H9 (cell line): ENCODE results near the gene DZANK1. TPM values are rescaled to one million over a fixed set of nuclear protein-coding genes. Genes with fewer than 3 reads are reported as not detected.

ENCODE experiments used
- DNase-seq: peaks from one replicate; pipeline ENCODE4 v3.0.0-alpha.2; 2017
- H2AFZ ChIP-seq: one replicate; pipeline ENCODE4 v1.6.1; 2013; ENCODE audit warnings: mild to moderate bottlenecking, low read length, control low read depth, moderate library complexity
- H2AK5ac ChIP-seq: 2 replicates; pipeline ENCODE4 v1.6.1; 2013; ENCODE audit warnings: low read length, control low read depth, mixed read lengths; ENCODE audit not compliant: insufficient read length
- H2BK120ac ChIP-seq: one replicate; pipeline ENCODE4 v1.6.1; 2013; ENCODE audit warnings: low read depth, mild to moderate bottlenecking, low read length, control low read depth, inconsistent platforms; ENCODE audit not compliant: poor library complexity, severe bottlenecking
- H2BK12ac ChIP-seq: 2 replicates; pipeline ENCODE4 v1.6.1; 2013; ENCODE audit warnings: low read length, control low read depth, mixed read lengths, low read depth; ENCODE audit not compliant: insufficient read length
- H2BK15ac ChIP-seq: 2 replicates; pipeline ENCODE4 v1.6.1; 2013; ENCODE audit warnings: low read depth, low read length, control low read depth
- H2BK20ac ChIP-seq: one replicate; pipeline ENCODE4 v1.6.1; 2013; ENCODE audit warnings: low read depth, mild to moderate bottlenecking, low read length, control low read depth, inconsistent platforms; ENCODE audit not compliant: poor library complexity, severe bottlenecking
- H2BK5ac ChIP-seq: 2 replicates; pipeline ENCODE4 v1.6.1; 2013; ENCODE audit warnings: low read length, control low read depth, mixed read lengths; ENCODE audit not compliant: insufficient read length
- H3K14ac ChIP-seq: 2 replicates; pipeline ENCODE4 v1.6.1; 2013; ENCODE audit warnings: low read length, control low read depth; ENCODE audit not compliant: insufficient read depth
- H3K18ac ChIP-seq: 2 replicates; pipeline ENCODE4 v1.6.1; 2013; ENCODE audit warnings: low read depth, mild to moderate bottlenecking, mixed read lengths, low read length, control low read depth; ENCODE audit not compliant: insufficient read length
- H3K23ac ChIP-seq: 2 replicates; pipeline ENCODE4 v1.6.1; 2013; ENCODE audit warnings: low read length, control low read depth, mixed read lengths, low read depth; ENCODE audit not compliant: insufficient read length
- H3K23me2 ChIP-seq: 2 replicates; pipeline ENCODE4 v1.6.1; 2013; ENCODE audit warnings: low read depth, mild to moderate bottlenecking, mixed read lengths, low read length, control low read depth; ENCODE audit not compliant: insufficient read length, poor library complexity, severe bottlenecking
- H3K27ac ChIP-seq: 2 replicates; pipeline ENCODE4 v1.5.1; 2013; ENCODE audit warnings: low read length, control low read depth, mixed read lengths, low read depth; ENCODE audit not compliant: insufficient read length
- H3K27me3 ChIP-seq: 2 replicates; pipeline ENCODE4 v1.6.1; 2013; ENCODE audit warnings: low read length, control low read depth, inconsistent platforms; ENCODE audit not compliant: insufficient read depth
- H3K4ac ChIP-seq: 2 replicates; pipeline ENCODE4 v1.6.1; 2013; ENCODE audit warnings: low read depth, mild to moderate bottlenecking, control low read depth, inconsistent platforms, low read length, moderate library complexity
- H3K4me1 ChIP-seq: 2 replicates; pipeline ENCODE4 v1.6.1; 2013; ENCODE audit warnings: low read length, control low read depth, inconsistent platforms; ENCODE audit not compliant: insufficient read depth
- H3K4me2 ChIP-seq: 2 replicates; pipeline ENCODE4 v1.6.1; 2013; ENCODE audit warnings: low read length, control low read depth, mixed read lengths; ENCODE audit not compliant: insufficient read length, insufficient read depth
- H3K56ac ChIP-seq: 2 replicates; pipeline ENCODE4 v1.6.1; 2013; ENCODE audit warnings: low read depth, mild to moderate bottlenecking, mixed read lengths, low read length, control low read depth; ENCODE audit not compliant: insufficient read length
- H3K79me1 ChIP-seq: 2 replicates; pipeline ENCODE4 v1.6.1; 2013; ENCODE audit warnings: low read depth, mild to moderate bottlenecking, moderate library complexity, low read length, control low read depth, inconsistent platforms; ENCODE audit not compliant: insufficient read depth, poor library complexity, severe bottlenecking
- H3K79me2 ChIP-seq: 2 replicates; pipeline ENCODE4 v1.6.1; 2013; ENCODE audit warnings: low read length, control low read depth, inconsistent platforms; ENCODE audit not compliant: insufficient read depth
- H3K9ac ChIP-seq: 2 replicates; pipeline ENCODE4 v1.6.1; 2013; ENCODE audit warnings: low read length, control low read depth, mixed read lengths; ENCODE audit not compliant: insufficient read length; ENCODE audit errors: extremely low read depth
- H3K9me3 ChIP-seq: one replicate; pipeline ENCODE4 v1.6.1; 2013; ENCODE audit warnings: low read depth, low read length, inconsistent platforms; ENCODE audit not compliant: control insufficient read depth
- H3T11ph ChIP-seq: one replicate; pipeline ENCODE4 v1.6.1; 2013; ENCODE audit warnings: mild to moderate bottlenecking, low read length, control low read depth, inconsistent platforms
- H4K20me1 ChIP-seq: one replicate; pipeline ENCODE4 v1.6.1; 2013; ENCODE audit not compliant: control insufficient read depth, insufficient read length, insufficient read depth
- H4K5ac ChIP-seq: 2 replicates; pipeline ENCODE4 v1.6.1; 2013; ENCODE audit warnings: low read depth, mild to moderate bottlenecking, mixed read lengths, low read length, control low read depth; ENCODE audit not compliant: insufficient read length
- H4K8ac ChIP-seq: replicated peaks from 2 replicates; pipeline ENCODE4 v1.6.1; 2013; ENCODE audit warnings: low read length, control low read depth, mixed read lengths, low read depth; ENCODE audit not compliant: insufficient read length
- H4K91ac ChIP-seq: 2 replicates; pipeline ENCODE4 v1.6.1; 2013; ENCODE audit warnings: low read depth, mild to moderate bottlenecking, moderate library complexity, mixed read lengths, low read length, control low read depth; ENCODE audit not compliant: insufficient read length
- H3K27ac Mint-ChIP-seq, 3 experiments: 2 replicates in 2 of 3; 3 replicates in 1 of 3; pipeline ENCODE4 v1.8.0; 2020 to 2021; ENCODE audit warnings: mixed read lengths in 3 of 3, mild to moderate bottlenecking in 1 of 3, moderate library complexity in 1 of 3
- H3K27me3 Mint-ChIP-seq: 2 replicates; pipeline ENCODE4 v1.8.0; 2021; ENCODE audit warnings: low read depth, mild to moderate bottlenecking, moderate library complexity, mixed read lengths
- H3K36me3 Mint-ChIP-seq, 3 experiments: 2 replicates in 2 of 3; 3 replicates in 1 of 3; pipeline ENCODE4 v1.8.0; 2020 to 2021; ENCODE audit warnings: low read depth in 3 of 3, mixed read lengths in 3 of 3; ENCODE audit not compliant: insufficient read depth in 1 of 3
- H3K4me1 Mint-ChIP-seq, 2 experiments: 2 replicates each; pipeline ENCODE4 v1.8.0; 2020; ENCODE audit warnings: mixed read lengths in 2 of 2
- H3K4me3 Mint-ChIP-seq, 2 experiments: 2 replicates in 1 of 2; 3 replicates in 1 of 2; pipeline ENCODE4 v1.8.0; 2020 to 2021; ENCODE audit warnings: mild to moderate bottlenecking in 2 of 2, mixed read lengths in 2 of 2, moderate library complexity in 1 of 2
- H3K9me3 Mint-ChIP-seq, 2 experiments: 2 replicates in 1 of 2; 3 replicates in 1 of 2; pipeline ENCODE4 v1.8.0; 2020; ENCODE audit warnings: mild to moderate bottlenecking in 2 of 2, mixed read lengths in 2 of 2, moderate library complexity in 1 of 2
- WGBS: extraction: QIAGEN DNeasy Blood & Tissue Kit; methylation state at CpG from one replicate; pipeline ENCODE4 v1.1.7; 2013; ENCODE audit warnings: missing lambda C conversion rate, low lambda C conversion rate, mixed read lengths; ENCODE audit not compliant: insufficient read length; ENCODE audit errors: extremely low coverage; 5-methylcytosine and 5-hydroxymethylcytosine counted together
- total RNA-seq: library from RNA; stranded (reverse); gene quantifications from 2 replicates; pipeline ENCODE4 v1.2.1, GENCODE V29; 2021
- TF ChIP-seq, protein P1 (sequence below): fragments of 200-600 bp; sonication (generic); conservative IDR thresholded peaks from 3 replicates; pipeline ENCODE4 v1.8.0; 2021; ENCODE audit warnings: antibody characterized with exemption, mild to moderate bottlenecking

Gene DZANK1
- total RNA-seq, 1 experiment from 2014 or later, result 10.5 TPM

DNA sequence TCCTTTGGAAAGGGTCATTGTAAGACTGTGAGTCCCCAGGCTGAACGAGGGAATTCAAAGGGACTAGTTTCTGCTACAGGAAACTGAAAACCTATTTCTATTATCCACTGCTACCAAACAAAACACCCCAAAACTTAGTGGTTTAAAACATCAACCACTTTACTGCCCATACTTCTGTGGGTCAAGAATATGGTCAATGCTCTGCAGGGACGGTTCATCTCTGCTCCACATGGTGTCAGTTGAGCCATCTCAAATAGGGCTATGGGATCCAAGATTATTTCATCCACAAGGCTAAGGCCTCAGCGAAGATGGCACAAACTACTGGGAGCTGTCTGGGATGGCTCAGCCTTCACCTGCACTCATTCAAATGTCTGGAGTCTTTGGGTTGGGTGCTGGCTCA is 65.5 kb downstream of the DZANK1 start:
- Histone ChIP-seq H2AK5ac (no peak overlapping the region), H3K4ac (no peak overlapping the region), H3K9me3 (no peaks in the 10 kb centered on the region), H3K56ac (no peak overlapping the region), H3K23me2 (no peaks in the 10 kb centered on the region), H3K23ac (no peak overlapping the region), H2BK120ac (no peak overlapping the region), H3K14ac (no peak overlapping the region), H2BK20ac (no peak overlapping the region), H3K79me2 (no peaks in the 10 kb centered on the region), H4K5ac (no peak overlapping the region), H4K8ac (no peak overlapping the region), H3K9ac (no peak overlapping the region), H2BK12ac (no peak overlapping the region), H2BK15ac (no peak overlapping the region), H3K4me2 (no peak overlapping the region), H2AFZ (no peak overlapping the region), H4K91ac (no peak overlapping the region), H3K18ac (no peak overlapping the region), H3K27ac (no peak overlapping the region), H3K4me1 (no peaks in the 10 kb centered on the region), H4K20me1 (no peaks in the 10 kb centered on the region), H2BK5ac (no peak overlapping the region), H3T11ph (no peak overlapping the region), H3K27me3 (no peaks in the 10 kb centered on the region), H3K79me1 (no peaks in the 10 kb centered on the region)
- no peaks in the 10 kb centered on the region for H3K27me3 Mint-ChIP-seq
- H3K4me1 Mint-ChIP-seq, result peaks cover 0 to 2% of the 10 kb centered on the region in 2 experiments; a peak in 1 of 4 replicates
- peaks cover 4 to 8% of the 10 kb centered on the region in 2 experiments; a peak in 2 of 5 replicates for H3K9me3 Mint-ChIP-seq
- no CpG with 5 or more reads among the region's 3 CpGs for WGBS
- no peak for DNase-seq
- H3K27ac Mint-ChIP-seq, result no peak overlapping the region
- H3K4me3 Mint-ChIP-seq, result no peak overlapping the region
- H3K36me3 Mint-ChIP-seq, result peaks cover 19 to 22% (median 22%) of the 10 kb centered on the region in 3 experiments
- TF ChIP-seq, protein P1, sequence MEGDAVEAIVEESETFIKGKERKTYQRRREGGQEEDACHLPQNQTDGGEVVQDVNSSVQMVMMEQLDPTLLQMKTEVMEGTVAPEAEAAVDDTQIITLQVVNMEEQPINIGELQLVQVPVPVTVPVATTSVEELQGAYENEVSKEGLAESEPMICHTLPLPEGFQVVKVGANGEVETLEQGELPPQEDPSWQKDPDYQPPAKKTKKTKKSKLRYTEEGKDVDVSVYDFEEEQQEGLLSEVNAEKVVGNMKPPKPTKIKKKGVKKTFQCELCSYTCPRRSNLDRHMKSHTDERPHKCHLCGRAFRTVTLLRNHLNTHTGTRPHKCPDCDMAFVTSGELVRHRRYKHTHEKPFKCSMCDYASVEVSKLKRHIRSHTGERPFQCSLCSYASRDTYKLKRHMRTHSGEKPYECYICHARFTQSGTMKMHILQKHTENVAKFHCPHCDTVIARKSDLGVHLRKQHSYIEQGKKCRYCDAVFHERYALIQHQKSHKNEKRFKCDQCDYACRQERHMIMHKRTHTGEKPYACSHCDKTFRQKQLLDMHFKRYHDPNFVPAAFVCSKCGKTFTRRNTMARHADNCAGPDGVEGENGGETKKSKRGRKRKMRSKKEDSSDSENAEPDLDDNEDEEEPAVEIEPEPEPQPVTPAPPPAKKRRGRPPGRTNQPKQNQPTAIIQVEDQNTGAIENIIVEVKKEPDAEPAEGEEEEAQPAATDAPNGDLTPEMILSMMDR, result no peak
